ENCODE data around the gene GHITM.
A peak's percentile ranks its signal among the peaks of the same experiment; 100 is the strongest.
"Not testable (repeated sequence)": the region's sequence is repeated elsewhere in the genome, so short reads cannot be mapped to it uniquely, and the experiment has no call there.

Gene GHITM, protein sequence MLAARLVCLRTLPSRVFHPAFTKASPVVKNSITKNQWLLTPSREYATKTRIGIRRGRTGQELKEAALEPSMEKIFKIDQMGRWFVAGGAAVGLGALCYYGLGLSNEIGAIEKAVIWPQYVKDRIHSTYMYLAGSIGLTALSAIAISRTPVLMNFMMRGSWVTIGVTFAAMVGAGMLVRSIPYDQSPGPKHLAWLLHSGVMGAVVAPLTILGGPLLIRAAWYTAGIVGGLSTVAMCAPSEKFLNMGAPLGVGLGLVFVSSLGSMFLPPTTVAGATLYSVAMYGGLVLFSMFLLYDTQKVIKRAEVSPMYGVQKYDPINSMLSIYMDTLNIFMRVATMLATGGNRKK

DNA sequence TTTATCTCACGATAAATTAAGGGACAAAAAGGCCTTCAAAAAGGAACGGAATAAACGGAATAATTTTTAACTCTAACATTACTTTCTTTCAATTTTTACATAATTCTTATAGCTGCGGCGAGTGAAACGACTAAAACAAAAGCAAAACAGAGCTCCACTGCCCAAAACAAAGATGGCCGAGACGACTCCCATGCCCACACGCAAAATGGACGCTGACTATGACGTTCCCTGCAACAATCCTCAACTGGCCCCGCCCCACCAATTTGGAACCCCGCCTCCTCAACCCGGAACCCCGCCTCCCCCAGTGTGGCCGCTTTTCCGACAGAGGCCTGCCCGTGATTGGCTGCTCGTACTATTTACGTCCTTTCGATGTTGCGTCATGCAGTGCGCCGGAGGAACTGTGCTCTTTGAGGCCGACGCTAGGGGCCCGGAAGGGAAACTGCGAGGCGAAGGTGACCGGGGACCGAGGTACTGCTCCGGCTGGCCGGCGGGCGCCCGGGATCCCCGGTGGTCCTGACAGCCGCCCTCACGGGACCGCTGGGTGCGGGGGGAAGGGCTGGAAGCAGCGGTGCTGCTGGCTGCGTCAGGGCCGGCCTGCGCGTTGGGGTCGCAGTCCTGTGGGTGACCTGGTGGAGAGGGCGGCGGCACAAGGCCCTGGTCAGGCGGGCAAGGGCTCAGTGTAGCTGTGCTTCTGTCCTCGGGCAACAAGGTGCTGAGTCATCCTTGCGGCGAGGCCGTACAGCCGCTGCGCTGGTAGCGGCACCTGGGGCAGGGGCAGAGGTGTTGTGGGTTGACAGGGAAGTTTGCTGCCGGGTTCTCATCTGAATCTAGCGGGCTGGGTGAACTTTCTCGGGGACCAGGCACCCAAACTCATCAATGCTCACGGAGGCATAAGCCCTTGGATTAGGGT is at the start of gene GHITM:
TSS of gene GHITM (plus strand) at position 384 of the 910 bp plus-strand sequence. CDS start 1,992 bp downstream, outside the sequence.
- DNase-seq, result peak; percentile 98

DNA sequence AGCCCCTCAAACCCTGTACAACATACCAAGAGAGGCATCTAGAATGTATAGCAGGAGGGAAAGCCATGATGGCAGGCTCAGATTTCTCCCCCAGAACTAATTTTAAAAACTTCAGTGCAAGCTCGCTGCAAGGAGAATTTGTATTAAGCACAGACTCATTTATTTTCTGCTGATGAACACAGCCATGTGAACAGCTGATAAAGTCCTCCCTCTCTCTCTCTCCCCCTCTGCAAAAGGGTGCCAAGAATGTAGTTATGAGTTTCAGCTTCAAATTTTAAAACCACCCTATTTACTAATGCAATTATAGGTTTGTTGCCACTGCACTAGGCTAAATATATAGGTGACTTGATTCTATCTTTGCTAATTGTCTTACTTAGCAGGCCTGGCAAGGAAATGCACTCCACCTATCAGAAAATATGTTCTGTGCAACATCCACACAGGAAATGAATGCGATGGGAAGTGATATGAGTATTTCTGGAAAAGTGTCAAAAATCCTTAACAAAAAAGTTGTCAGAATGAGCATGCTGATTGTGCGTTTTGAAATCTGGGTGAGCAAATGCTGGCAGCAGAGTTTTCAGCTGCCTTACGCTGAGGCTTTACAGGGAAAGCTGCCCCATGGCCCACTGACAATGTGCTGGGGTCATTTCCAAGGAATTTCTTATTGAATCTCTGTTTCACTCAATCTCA is 43.4 kb upstream of the GHITM start:
- DNase-seq, result no peak

DNA sequence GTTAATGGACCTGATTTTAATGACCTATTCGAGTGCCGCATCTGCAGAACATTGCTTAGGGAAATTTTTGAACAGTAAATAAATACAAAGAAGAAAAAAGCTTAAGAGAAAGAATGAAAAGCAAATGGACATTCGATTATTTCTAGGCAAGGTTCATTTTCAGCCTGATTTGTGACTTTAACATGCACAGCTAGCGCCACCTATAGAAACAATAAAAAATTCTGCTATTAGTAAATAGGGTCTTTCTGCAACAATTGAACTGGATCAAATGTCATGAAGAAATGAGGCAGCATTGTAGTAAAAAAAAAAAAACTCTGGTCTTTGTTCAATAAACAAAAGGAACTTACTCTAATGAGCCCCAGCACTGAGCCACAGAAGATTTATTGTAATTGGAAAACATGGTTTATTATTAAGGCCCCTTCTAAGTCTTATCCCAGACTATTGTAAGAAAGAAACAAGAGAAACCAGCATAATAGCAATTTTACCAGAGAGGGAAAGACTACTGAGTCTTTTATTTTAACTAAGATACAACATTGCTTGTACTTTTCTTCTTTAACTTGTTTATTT is 41.4 kb upstream of the GHITM start:
- no peak for DNase-seq

DNA sequence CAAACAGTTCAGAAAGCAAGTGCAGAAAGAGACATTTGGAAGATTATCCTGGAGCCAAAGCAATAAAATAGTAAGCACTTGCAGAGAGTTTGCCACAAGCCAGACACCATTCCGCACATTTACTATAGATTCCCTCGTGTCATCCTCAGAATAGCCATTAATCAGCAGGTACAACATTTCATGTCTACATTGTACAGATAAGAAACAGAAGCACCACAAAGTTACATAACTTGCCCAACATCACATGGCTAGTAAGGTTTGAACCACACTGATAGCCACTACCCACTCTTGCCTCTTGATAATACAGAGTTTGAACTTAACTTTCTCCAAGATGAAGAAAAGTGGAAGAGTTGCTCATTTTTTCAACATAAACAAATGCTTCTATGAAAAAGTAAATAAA is 40.6 kb upstream of the GHITM start:
- no peak for DNase-seq

DNA sequence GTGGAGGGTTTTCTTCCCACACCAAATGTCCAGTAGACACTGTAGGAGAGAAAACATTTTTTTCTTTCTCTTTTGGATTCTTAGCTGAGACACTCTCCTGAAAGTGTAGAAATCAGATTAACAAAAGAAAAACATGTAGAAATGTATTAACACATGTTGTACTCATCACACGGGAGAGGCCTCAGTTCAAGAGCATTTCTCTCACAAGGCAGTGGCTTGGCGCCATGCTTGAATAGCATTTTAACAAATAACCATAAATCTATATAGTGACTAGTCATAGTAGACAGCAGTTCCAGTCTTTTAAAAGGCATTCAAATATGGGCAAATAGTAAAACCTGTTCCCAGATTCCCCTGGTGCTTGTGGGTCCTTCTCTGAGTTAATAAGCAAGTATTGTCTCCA is 38.3 kb upstream of the GHITM start:
- DNase-seq, result no peak

DNA sequence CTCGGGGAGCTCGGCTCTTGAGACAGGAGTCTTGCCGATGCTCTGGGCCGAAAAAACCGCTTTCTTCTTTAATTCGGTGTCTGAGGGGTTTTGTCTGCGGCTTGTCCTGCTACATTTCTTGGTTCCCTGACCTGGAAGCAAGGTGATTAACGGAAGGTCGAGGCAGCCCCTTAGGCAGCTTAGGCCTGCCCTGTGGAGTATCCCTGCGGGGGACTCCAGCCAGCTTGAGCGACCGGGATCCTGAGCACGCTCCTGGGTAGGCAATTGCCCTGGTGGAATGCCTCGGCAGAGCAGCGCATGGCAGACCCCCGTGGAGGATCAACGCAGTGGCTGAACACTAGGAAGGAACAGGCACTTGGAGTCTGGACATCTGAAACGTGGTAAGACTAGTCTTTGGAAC is 30.5 kb upstream of the GHITM start:
- no peak for DNase-seq

DNA sequence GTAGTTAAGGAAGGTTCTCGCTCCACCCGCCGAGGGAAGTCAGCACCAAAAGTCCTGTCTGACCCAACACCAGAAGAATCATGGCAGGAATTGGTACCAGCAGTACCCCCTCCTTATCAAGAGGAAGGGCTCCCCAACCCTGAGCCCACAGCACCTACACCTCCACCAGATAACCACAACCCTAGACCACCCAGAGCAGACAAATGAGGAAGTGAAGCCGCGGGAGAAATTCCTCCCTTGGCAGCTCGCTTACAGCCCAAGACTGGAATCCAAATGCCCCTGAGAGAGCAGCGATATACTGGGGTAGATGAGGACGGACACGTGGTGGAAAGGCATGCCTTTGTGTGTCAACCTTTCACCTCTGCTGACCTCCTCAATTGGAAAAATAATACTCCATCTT is 29.5 kb upstream of the GHITM start:
- not testable (repeated sequence) for DNase-seq

DNA sequence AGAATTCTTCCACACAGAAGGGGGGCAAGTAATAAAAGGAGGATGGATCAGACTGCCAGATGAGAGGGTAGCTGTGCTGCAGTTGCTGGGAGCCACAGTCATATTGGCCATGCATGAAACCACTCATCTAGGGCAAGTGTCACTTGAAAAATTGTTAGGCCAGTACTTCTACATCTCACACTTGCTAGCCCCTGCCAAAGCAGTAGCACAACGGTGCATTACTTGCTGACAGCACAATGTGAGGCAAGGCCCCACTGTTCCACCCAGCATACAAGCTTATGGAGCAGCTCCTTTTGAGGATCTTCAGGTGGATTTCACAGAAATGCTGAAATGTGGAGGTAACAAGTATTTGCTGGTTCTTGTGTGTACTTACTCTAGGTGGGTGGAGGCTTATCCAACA is 25.8 kb upstream of the GHITM start:
- not testable (repeated sequence) for DNase-seq

DNA sequence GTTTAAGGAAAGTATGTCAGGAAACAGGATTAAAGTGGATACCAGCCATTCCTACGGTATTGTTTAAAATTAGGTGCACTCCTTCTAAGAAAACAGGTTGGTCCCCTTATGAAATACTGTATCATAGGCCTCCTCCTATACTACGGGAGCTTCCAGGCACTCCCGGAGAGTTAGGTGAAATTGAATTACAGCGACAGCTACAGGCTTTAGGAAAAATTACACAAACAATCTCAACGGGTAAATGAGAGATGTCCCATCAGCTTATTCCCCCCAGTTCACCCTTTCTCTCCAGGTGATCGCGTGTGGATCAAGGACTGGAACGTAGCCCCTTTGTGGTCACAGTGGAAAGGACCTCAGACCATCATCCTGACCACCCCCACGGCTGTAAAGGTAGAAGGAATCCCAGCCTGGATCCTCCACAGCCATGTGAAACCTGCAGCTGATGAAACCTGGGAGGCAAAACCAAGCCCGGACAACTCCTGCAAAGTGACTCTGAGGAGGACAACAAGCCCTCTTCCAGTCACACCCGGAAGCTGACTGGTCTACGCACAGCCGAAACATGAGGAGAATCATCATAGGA is 25.1 kb upstream of the GHITM start:
- DNase-seq, result no peak

DNA sequence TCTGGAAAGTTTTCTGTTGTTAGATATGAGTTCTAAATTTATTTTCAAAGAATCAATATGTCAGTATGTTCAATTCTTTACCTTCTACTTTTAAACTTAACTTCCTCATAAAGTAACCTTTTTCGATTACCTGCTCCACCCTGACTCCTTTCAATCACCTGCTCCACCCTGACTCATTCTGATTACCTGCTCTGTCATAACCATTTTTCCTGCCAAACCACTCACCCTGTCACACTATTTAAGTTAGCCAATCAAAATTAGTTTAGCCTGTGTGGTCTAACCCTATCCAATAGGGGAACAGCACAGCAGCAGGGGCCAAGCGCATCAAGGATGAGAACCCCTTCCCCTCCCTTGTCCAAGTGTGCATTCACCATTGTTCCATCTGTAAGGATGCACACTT is 22.1 kb upstream of the GHITM start:
- DNase-seq, result not testable (repeated sequence)

DNA sequence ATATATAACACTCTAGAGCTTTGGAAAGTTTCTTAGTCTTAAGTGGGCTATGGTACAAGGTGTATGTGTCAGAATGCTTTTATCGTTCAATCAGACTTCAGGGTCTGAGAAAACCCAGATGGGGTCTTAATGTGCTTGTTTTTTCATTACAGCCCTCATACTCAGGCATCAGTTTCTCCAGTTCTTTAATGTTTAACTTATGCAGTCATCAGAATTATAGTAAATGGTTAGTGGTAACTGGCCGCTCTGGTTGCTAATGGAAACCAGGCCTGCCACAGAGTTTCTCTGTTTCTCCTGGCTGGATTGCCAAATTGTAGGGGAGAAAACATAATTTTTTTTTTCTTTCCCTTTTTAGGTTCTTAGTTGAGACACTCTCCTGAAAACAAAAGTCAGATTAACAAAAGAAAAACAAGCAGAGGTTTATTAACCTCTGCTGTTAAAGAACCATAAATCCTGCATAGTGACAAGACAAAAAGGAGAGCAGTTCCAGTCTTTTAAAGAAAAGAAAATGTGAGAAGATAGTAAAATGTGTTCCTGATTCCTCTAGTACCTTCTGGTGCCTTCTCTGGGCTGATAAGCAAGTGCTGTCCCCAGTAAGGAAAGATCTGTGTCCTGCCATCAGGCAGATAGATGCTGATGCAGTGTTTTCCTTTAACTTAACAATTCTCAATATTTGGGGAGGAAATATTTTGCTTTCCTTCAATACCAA is 21.5 kb upstream of the GHITM start:
- no peak for DNase-seq

DNA sequence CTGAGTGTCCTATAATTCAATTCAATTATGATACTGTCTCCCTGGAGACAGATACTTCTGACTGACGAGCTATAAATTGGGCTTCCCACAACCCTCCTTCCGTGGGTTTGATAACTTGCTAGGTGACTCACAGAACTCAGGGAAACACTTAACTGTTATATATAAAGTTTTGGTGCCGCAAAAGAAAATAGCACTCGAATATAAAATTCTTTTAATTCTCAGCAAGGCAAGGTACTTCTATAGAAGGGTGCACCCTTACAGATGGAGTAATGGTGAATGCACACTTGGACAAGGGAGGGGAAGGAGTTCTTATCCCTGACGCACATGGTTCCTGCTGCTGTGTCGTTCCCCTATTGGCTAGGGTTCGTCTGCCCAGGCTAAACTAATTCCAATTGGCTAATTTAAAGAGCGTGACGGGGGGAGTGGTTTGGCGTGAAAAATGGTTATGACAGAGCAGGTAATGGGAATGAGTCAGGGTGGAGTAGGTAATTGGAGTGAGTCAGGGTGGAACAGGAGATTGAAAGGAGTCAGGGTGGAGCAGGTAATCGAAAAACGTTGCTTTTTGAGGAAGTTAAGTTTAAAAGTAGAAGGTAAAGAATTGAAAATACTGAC is 20.8 kb upstream of the GHITM start:
- DNase-seq, result no peak

DNA sequence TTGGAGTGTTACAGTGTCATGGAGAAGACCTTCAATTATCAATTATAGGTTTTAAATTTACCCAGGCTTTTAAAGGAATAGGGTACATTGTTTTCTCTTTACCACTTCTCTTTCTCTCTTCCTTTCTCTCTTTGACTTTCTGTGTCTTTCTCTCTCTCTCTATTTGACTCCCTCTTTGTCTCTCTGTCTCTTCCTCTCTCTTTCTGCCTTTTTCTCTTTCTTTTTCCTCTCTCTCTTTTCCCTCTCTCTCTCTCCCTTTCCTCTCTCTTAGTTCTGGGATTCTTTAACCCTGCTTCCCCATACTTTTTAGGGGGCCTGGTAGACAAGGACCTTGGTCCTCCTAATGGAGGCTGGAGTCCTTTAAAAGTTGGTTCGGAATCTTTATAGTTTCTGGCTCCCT is 15.9 kb upstream of the GHITM start:
- no peak for DNase-seq

DNA sequence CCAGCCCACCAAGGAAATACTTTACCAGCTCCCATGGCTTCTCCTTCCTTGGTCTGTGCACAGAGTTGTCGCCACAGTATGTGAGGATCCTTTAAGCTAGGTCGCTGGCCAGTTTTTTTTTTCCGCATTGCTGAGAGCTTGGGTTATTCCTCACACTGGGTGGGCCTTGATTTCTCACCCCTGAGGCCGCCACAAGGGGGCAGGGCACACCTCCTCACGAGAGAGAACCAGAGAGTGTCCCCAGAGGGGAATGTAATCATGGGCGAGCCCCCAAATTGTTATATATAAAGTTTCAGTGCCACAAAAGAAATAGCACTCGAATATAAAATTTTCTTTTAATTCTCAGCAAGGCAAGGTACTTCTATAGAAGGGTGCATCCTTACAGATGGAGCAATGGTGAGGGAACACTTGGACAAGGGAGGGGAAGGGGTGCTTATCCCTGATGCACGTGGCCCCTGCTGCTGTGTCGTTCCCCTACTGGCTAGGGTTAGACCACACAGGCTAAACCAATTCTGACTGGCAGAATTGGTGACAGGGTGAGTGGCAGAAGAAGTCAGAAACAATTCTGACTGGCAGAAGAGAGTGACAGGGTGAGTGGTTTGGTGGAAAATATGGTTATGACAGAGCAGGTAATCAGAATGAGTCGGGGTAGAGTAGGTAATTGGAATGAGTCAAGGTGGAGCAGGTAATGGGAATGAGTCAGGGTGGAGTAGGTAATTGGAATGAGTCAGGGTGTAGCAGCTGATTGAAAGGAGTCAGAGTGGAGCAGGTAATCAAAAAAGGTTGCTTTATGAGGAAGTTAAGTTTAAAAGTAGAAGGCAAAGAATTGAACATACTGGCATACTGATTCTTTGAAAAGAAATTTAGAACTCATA is 13.2 kb upstream of the GHITM start:
- not testable (repeated sequence) for DNase-seq

DNA sequence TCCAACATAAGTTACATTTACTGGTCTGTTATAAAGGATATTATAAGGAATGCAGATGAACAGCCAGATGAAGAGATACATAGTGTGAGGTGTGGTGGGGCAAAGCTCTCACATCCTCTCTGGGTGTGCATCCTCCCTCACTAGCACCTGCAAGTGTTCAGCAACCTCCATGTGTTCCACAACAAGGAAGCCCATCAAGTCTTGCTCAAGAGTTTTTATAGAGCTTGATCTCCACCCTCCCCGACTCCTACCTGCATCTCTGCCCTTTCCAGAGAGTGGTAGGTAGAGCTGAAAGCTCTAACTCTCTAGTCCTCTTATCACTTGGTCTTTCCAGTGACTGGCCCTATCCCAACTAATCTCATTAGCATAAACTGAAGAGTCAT is 12.5 kb upstream of the GHITM start:
- DNase-seq, result no peak

DNA sequence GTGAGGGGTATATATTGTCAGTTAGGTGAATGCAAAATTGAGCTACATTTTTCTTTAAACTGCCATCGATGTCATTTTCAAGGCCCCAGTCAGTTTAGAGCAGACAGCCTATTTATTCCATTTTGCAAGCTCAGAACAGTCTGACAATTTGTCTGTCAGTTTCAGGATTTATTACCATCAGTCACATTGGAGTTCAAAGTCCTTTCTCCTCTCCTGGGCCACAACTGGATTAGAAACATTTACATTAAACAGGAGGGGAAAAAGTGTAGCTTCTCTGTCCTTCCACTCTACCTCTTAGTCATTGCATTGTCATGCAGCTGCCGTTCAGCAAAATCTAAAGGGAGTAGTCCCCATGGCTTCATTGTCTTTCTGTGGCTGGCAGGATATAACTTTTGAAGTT is 3.5 kb upstream of the GHITM start:
- DNase-seq, result no peak

DNA sequence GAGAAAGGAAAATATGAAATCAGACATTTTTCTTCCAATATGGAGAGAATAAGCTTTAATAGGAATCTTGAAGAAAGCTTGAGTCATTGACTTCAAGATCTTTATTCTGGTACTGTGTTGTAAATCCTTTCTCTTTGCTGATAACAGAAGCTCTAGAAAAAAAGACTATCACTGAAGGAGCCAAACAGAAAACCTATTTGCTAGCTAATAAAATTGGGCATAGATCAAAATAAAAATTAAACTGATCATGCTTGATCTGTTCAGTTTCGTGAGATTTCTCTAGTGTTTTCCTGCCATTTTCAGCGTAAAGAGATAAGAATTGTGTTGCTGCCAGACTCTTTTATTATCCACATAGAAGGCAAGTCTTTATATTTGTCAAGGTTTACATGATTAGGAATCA is 1.5 kb upstream of the GHITM start:
- no peak for DNase-seq

DNA sequence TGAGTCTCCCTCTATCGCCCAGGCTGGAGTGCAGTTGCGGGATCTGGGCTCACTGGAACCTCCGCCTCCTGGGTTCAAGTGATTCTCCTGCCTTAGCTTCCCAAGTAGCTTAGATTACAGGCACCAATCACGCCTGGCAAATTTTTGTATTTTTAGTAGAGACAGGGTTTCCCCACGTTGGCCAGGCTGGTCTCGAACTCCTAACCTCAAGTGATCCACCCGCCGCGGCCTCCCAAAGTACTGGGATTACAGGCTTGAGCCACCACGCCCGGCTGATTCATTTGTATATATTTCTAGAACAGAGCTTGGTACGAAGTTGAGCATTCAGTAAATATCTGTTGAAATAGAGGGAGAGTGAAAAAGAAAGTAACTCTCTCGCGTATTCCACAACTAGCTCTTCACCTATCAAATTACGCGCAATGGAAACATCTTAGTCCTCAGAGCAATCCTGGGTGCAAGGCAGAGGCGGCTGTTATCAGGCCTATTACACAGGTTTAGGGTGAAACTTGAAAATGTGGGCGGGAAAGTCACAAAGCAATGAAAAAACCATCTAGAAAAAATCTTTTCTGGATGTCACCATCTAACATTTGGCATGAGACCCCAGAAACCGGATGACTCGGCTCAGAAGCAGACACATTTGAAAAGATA is 707 bp upstream of the GHITM start:
- peak; percentile 54 for DNase-seq

DNA sequence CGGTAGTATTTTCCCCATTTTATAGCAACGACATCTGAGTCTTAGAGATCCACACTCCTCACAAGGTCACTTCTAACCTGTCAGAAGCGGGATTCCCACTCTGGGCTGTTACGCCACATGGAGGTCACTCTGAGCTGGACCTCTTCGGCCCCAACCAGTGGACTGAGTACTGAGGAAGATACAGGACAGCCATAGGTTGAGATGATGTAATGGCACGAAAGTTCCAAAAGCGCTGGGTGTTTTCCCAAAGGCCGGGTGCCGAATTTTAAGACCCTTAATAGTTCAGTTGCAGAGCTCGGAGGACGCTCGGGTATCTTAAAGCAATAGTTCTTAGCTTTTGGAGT is 699 bp downstream of the GHITM start:
- peak; percentile 12 for DNase-seq

DNA sequence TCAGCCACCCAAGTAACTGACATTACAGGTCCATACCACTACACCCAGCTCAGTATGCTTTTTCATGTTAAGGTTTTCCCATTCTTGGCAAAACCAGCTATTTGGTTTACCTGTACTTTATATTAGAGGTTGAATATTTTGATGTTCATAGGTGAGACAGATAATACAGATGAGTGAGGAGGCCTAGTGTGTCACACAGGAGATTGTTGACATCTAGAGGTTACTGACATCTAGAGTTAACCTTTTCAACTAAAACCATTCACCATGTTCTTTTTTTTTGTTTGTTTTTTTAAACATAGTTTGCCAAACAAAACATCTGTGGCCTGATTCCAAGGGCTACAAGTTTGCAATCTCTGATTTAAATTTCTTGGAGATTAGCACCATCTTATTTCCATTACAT is 8.0 kb downstream of the GHITM start:
- no peak for DNase-seq
